Measurements from ENCODE around the gene NOTCH2. TPM values are rescaled to one million over a fixed set of nuclear protein-coding genes. Genes with fewer than 3 reads are reported as not detected.

NOTCH2 gene
- total and polyA plus RNA-seq, 2 donors (not counting 1 experiment from before 2014, with no cell fraction given) = 32.1 to 184 TPM

- 80% methylated on average over 1 of the region's 4 CpGs for WGBS (ENCODE audit: insufficient coverage)
- ATAC-seq (ENCODE audit: low read depth) (no peak), DNase-seq (no peak)
- Mint-ChIP-seq H3K4me3 (no peak overlapping the region), H3K9me3 (ENCODE audit: insufficient read depth) (no peaks in the 10 kb centered on the region), H3K27me3 (no peaks in the 10 kb centered on the region), H3K4me1 (peaks cover 8% of the 10 kb centered on the region), H3K27ac (no peak overlapping the region)
- TF ChIP-seq EZH2 (IDR thresholded peaks at IDR 0.05; ENCODE audit: borderline replicate concordance, insufficient read depth, low read depth, low read length, poor library complexity, severe bottlenecking) (no peak), CTCF (IDR thresholded peaks at IDR 0.05) (no peak)
- Histone ChIP-seq H4K20me1 (ENCODE audit: control insufficient read depth, insufficient read depth, low read length, poor library complexity, severe bottlenecking) (peaks cover 14% of the 10 kb centered on the region), H2AFZ (ENCODE audit: insufficient read depth, low read depth, low read length, poor library complexity, severe bottlenecking) (no peak overlapping the region), H3K36me3 (replicated peaks in 1 of 2; ENCODE audit: control extremely low read depth in 1 of 2, control insufficient read depth in 1 of 2, extremely low read depth in 1 of 2, insufficient read depth in 2 of 2, low read length in 1 of 2) (peaks cover 7 to 84% of the 10 kb centered on the region in 2 experiments), H3K9me3 (ENCODE audit: control extremely low read depth in 1 of 3, control insufficient read depth in 2 of 3, insufficient read depth in 1 of 3, low read length in 2 of 3) (no peaks in the 10 kb centered on the region), H3K79me2 (ENCODE audit: control insufficient read depth, insufficient read depth, low read length) (no peaks in the 10 kb centered on the region), H3K27me3 (replicated peaks in 1 of 4; ENCODE audit: control extremely low read depth in 1 of 4, control insufficient read depth in 3 of 4, insufficient read depth in 4 of 4, low read length in 3 of 4) (no peaks in the 10 kb centered on the region), H3K4me2 (replicated peaks; ENCODE audit: low read depth, low read length, poor library complexity, severe bottlenecking) (no peak overlapping the region), H3K9ac (ENCODE audit: low read length) (no peak overlapping the region), H3K4me1 (ENCODE audit: control insufficient read depth in 2 of 2, insufficient read depth in 2 of 2, low read length in 2 of 2) (peaks cover 5 to 7% of the 10 kb centered on the region in 2 donors), H3K27ac (ENCODE audit: low read length in 2 of 2) (no peak overlapping the region), H3K4me3 (ENCODE audit: control extremely low read depth in 1 of 5, extremely low read depth in 1 of 5, insufficient read depth in 1 of 5, low read depth in 2 of 5, low read length in 4 of 5) (no peak overlapping the region)
- CTCF ChIA-PET = interaction anchor here (1.8 to 1.9 kb wide), 2 partner anchors 16 to 18 kb away, joined by 4 to 6 read pairs; no protein-coding TSS in a partner anchor
- POLR2A ChIA-PET = no interaction called here
- intact Hi-C loops (cut with micrococcal nuclease) = no loop called here
These were observed 103.4 kb downstream of the NOTCH2 start for GRCh38 chr1:119966020-119966419.

GRCh38 chr1:119964673-119965363 is 104.6 kb downstream of the NOTCH2 start:
- Histone ChIP-seq H3K27ac (ENCODE audit: low read length in 2 of 2) (no peak overlapping the region), H3K4me3 (ENCODE audit: control extremely low read depth in 1 of 5, extremely low read depth in 1 of 5, insufficient read depth in 1 of 5, low read depth in 2 of 5, low read length in 4 of 5) (no peak overlapping the region), H3K9me3 (ENCODE audit: control extremely low read depth in 1 of 3, control insufficient read depth in 2 of 3, insufficient read depth in 1 of 3, low read length in 2 of 3) (no peaks in the 10 kb centered on the region), H3K27me3 (replicated peaks in 1 of 4; ENCODE audit: control extremely low read depth in 1 of 4, control insufficient read depth in 3 of 4, insufficient read depth in 4 of 4, low read length in 3 of 4) (no peaks in the 10 kb centered on the region), H3K36me3 (replicated peaks in 1 of 2; ENCODE audit: control extremely low read depth in 1 of 2, control insufficient read depth in 1 of 2, extremely low read depth in 1 of 2, insufficient read depth in 2 of 2, low read length in 1 of 2) (peaks cover 4 to 91% of the 10 kb centered on the region in 2 experiments), H3K79me2 (ENCODE audit: control insufficient read depth, insufficient read depth, low read length) (no peaks in the 10 kb centered on the region), H3K4me2 (replicated peaks; ENCODE audit: low read depth, low read length, poor library complexity, severe bottlenecking) (no peak overlapping the region), H3K9ac (ENCODE audit: low read length) (no peak overlapping the region), H2AFZ (ENCODE audit: insufficient read depth, low read depth, low read length, poor library complexity, severe bottlenecking) (no peak overlapping the region), H3K4me1 (ENCODE audit: control insufficient read depth in 2 of 2, insufficient read depth in 2 of 2, low read length in 2 of 2) (peaks cover 5 to 7% of the 10 kb centered on the region in 2 donors), H4K20me1 (ENCODE audit: control insufficient read depth, insufficient read depth, low read length, poor library complexity, severe bottlenecking) (peaks cover 14% of the 10 kb centered on the region)
- DNase-seq (no peak), ATAC-seq (ENCODE audit: low read depth) (no peak)
- Mint-ChIP-seq H3K4me1 (peaks cover 8% of the 10 kb centered on the region), H3K4me3 (no peak overlapping the region), H3K27ac (no peak overlapping the region), H3K27me3 (no peaks in the 10 kb centered on the region), H3K9me3 (ENCODE audit: insufficient read depth) (no peaks in the 10 kb centered on the region)
- TF ChIP-seq EZH2 (IDR thresholded peaks at IDR 0.05; ENCODE audit: borderline replicate concordance, insufficient read depth, low read depth, low read length, poor library complexity, severe bottlenecking) (no peak), CTCF (IDR thresholded peaks at IDR 0.05) (no peak)
- CTCF ChIA-PET = interaction anchor here (1.3 to 1.9 kb wide), 4 partner anchors 10 to 16 kb away, joined by 3 to 6 read pairs (median 4); no protein-coding TSS in a partner anchor
- POLR2A ChIA-PET = no interaction called here
- intact Hi-C loops (cut with micrococcal nuclease) = no loop called here
- 92% methylated on average over 1 of the region's 1 CpG for WGBS (ENCODE audit: insufficient coverage)
